BLaER1 (cell line): ENCODE results near the gene ODAD4.

Source experiments
- H3K27ac ChIP-seq: shearing (Covaris generic); formaldehyde crosslinking; 2 replicates; pipeline ENCODE4 v1.8.1; 2022
- H3K27me3 ChIP-seq: shearing (Covaris generic); formaldehyde crosslinking; 2 replicates; pipeline ENCODE4 v1.8.1; 2022
- H3K36me3 ChIP-seq: shearing (Covaris generic); formaldehyde crosslinking; 2 replicates; pipeline ENCODE4 v1.8.1; 2022
- H3K4me1 ChIP-seq: shearing (Covaris generic); formaldehyde crosslinking; 2 replicates; pipeline ENCODE4 v1.8.1; 2022
- H3K4me2 ChIP-seq: shearing (Covaris generic); formaldehyde crosslinking; 2 replicates; pipeline ENCODE4 v1.8.1; 2022
- H3K4me3 ChIP-seq: shearing (Covaris generic); formaldehyde crosslinking; 2 replicates; pipeline ENCODE4 v1.8.1; 2022
- H3K9ac ChIP-seq: shearing (Covaris generic); formaldehyde crosslinking; 2 replicates; pipeline ENCODE4 v1.8.1; 2022
- H3K9me3 ChIP-seq: shearing (Covaris generic); formaldehyde crosslinking; 2 replicates; pipeline ENCODE4 v1.8.1; 2022
- H4K20me1 ChIP-seq: shearing (Covaris generic); formaldehyde crosslinking; 2 replicates; pipeline ENCODE4 v1.8.1; 2022
- Cebpa-rat ChIP-seq: shearing (Covaris generic); IDR thresholded peaks from 2 replicates; pipeline ENCODE4 v1.8.1; 2022

ODAD4 gene

DNA sequence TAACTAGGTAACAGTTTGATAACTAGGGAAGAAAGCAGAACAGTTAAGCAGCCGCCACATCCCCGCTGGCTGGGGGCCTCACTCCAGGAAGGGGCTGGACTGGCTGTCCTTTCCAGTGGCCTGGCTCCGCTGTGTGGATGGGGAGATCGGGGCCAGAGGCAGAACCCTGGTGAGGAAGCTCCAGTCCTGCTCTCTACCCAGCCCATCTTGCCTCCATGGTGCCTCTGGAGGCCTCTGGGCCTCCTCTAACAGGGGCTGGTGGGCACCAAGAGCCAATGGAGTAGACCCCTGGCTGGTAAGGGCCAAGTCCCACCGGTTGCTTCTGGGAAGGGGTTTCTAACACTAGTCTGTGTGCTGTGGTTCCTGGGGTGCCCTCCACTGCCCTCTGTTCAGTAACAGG is 44.2 kb downstream of the ODAD4 start:
- H3K27me3 ChIP-seq, result no peaks in the 10 kb centered on the region; the same call in 1 of the 2 replicates
- peaks cover 62% of the 10 kb centered on the region for H3K4me1 ChIP-seq
- H3K4me3 ChIP-seq, result no peak overlapping the region
- no peak for TF ChIP-seq Cebpa-rat
- no peak overlapping the region for H3K9ac ChIP-seq
- H3K27ac ChIP-seq, result 0 out of 2 replicates have a peak overlapping the region, but pooled peaks have one; percentile 35
- H3K9me3 ChIP-seq, result no peaks in the 10 kb centered on the region
- H4K20me1 ChIP-seq, result peaks cover 81% of the 10 kb centered on the region
- H3K4me2 ChIP-seq, result no peak overlapping the region
- H3K36me3 ChIP-seq, result peaks cover 97% of the 10 kb centered on the region

- no peaks in the 10 kb centered on the region for H3K9me3 ChIP-seq
- H3K27ac ChIP-seq, result peak overlapping the region; percentile 31; the same call in 1 of the 2 replicates
- H3K9ac ChIP-seq, result no peak overlapping the region
- TF ChIP-seq Cebpa-rat, result no peak
- H3K4me1 ChIP-seq, result peaks cover 55% of the 10 kb centered on the region
- no peaks in the 10 kb centered on the region; the same call in 1 of the 2 replicates for H3K27me3 ChIP-seq
- no peak overlapping the region for H3K4me3 ChIP-seq
- H4K20me1 ChIP-seq, result peaks cover 74% of the 10 kb centered on the region
- H3K36me3 ChIP-seq, result peaks cover 98% of the 10 kb centered on the region
- H3K4me2 ChIP-seq, result no peak overlapping the region
Measured at GRCh38 chr17:41975099-41976083, 45.0 kb downstream of the ODAD4 start.

- peaks cover 98% of the 10 kb centered on the region for H3K36me3 ChIP-seq
- H3K4me1 ChIP-seq, result peaks cover 46% of the 10 kb centered on the region
- peak overlapping the region; percentile 44 for H3K27ac ChIP-seq
- peaks cover 65% of the 10 kb centered on the region for H4K20me1 ChIP-seq
- H3K27me3 ChIP-seq, result no peaks in the 10 kb centered on the region; the same call in 1 of the 2 replicates
- peak overlapping the region; percentile 57 for H3K4me2 ChIP-seq
- no peaks in the 10 kb centered on the region for H3K9me3 ChIP-seq
- no peak for TF ChIP-seq Cebpa-rat
- peak overlapping the region; percentile 69 for H3K9ac ChIP-seq
- no peak overlapping the region for H3K4me3 ChIP-seq
Measured at GRCh38 chr17:41976142-41976768, 45.8 kb downstream of the ODAD4 start.

- Histone ChIP-seq H3K27ac (no peak overlapping the region), H3K4me2 (no peak overlapping the region)
Measured at GRCh38 chr17:41977991-41978390, 47.6 kb downstream of the ODAD4 start.

GRCh38 chr17:41982026-41982760 is 51.8 kb downstream of the ODAD4 start:
- Histone ChIP-seq H3K4me3 (no peak overlapping the region), H3K4me1 (peaks cover 2% of the 10 kb centered on the region), H3K9me3 (no peaks in the 10 kb centered on the region), H3K36me3 (peaks cover 98% of the 10 kb centered on the region), H3K4me2 (no peak overlapping the region), H4K20me1 (peaks cover 8% of the 10 kb centered on the region), H3K9ac (no peak overlapping the region), H3K27me3 (no peaks in the 10 kb centered on the region), H3K27ac (no peak overlapping the region)
- no peak for TF ChIP-seq Cebpa-rat

More at GRCh38 chr17:41977991-41978390, 47.6 kb downstream of the ODAD4 start:
- no peaks in the 10 kb centered on the region for H3K9me3 ChIP-seq
- no peaks in the 10 kb centered on the region for H3K27me3 ChIP-seq
- H3K4me1 ChIP-seq, result peaks cover 30% of the 10 kb centered on the region
- H4K20me1 ChIP-seq, result peaks cover 48% of the 10 kb centered on the region
- no peak overlapping the region for H3K9ac ChIP-seq
- no peak for TF ChIP-seq Cebpa-rat
- H3K4me3 ChIP-seq, result no peak overlapping the region
- peaks cover 98% of the 10 kb centered on the region for H3K36me3 ChIP-seq

DNA sequence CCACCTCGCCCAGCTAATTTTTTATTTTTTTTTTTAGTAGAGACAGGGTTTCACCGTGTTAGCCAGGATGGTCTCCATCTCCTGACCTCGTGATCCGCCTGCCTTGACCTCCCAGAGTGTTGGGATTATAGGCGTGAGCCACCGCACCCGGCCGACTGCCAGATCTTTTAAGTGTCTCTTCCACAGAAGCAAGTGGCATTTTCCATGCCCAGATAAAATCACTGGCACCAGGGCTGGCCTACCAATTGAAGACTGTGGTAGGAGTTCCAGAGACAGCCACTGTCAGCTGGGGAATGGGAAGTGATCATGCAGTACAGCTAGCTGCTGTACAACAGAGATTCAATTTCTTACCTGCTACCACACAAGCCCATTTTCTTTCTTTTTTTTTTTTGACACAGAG is 54.0 kb downstream of the ODAD4 start:
- H3K4me2 ChIP-seq, result no peak overlapping the region
- H3K27me3 ChIP-seq, result no peaks in the 10 kb centered on the region
- H3K9ac ChIP-seq, result no peak overlapping the region
- no peak overlapping the region for H3K27ac ChIP-seq
- no peaks in the 10 kb centered on the region for H3K9me3 ChIP-seq
- 0 out of 2 replicates have a peak, but pooled peaks cover 6% of the 10 kb centered on the region for H3K4me1 ChIP-seq
- peaks cover 99% of the 10 kb centered on the region for H3K36me3 ChIP-seq
- no peak for TF ChIP-seq Cebpa-rat
- 0 out of 2 replicates have a peak, but pooled peaks cover 13% of the 10 kb centered on the region for H4K20me1 ChIP-seq
- no peak overlapping the region for H3K4me3 ChIP-seq

DNA sequence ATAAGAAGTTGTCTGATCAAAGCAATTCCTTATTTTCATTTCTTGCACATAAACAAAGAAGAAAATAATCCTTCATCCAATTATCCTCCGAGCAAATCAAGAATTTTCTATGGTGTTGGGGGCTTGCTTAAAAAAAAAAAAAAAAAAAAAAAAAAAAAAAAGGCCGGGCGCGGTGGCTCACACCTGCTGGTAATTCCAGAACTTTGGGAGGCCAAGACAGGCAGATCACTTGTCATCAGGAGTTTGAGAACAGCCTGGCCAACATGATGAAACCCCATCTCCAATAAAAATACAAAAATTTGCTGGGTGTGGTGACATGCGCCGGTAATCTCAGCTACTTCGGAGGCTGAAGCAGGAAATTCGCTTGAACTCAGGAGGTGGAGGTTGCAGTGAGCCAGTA is 55.5 kb downstream of the ODAD4 start:
- Histone ChIP-seq H3K9me3 (no peaks in the 10 kb centered on the region), H4K20me1 (0 out of 2 replicates have a peak, but pooled peaks cover 17% of the 10 kb centered on the region), H3K27ac (no peak overlapping the region), H3K4me3 (no peak overlapping the region), H3K9ac (no peak overlapping the region), H3K4me1 (0 out of 2 replicates have a peak, but pooled peaks cover 6% of the 10 kb centered on the region), H3K36me3 (peaks cover 100% of the 10 kb centered on the region), H3K4me2 (no peak overlapping the region), H3K27me3 (no peaks in the 10 kb centered on the region)
- TF ChIP-seq Cebpa-rat, result no peak

DNA sequence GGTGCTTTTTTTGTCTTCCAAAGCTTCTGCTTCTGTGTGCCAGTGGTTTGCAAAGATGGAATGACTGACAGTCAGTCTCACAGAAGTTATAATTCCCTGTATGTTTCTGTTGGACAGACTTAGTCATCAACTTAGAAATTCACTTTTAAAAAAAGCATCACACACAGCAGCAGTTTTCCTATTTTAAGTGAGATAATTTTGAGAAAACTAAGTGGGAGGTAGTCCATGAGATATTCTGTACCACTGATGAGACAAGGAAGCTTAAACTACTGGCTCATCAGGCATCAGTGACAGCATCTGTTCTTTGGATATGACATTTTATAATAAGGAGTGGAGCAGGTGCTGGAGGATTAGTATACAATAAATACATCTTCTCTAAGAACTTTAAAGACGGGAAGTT is 56.2 kb downstream of the ODAD4 start:
- Histone ChIP-seq H4K20me1 (0 out of 2 replicates have a peak, but pooled peaks cover 17% of the 10 kb centered on the region), H3K36me3 (peaks cover 100% of the 10 kb centered on the region), H3K4me1 (0 out of 2 replicates have a peak, but pooled peaks cover 6% of the 10 kb centered on the region), H3K4me3 (no peak overlapping the region), H3K27ac (no peak overlapping the region), H3K9me3 (no peaks in the 10 kb centered on the region), H3K27me3 (no peaks in the 10 kb centered on the region), H3K9ac (no peak overlapping the region), H3K4me2 (no peak overlapping the region)
- TF ChIP-seq Cebpa-rat, result no peak

GRCh38 chr17:41987642-41988041 is 57.2 kb downstream of the ODAD4 start:
- Histone ChIP-seq H3K4me2 (no peak overlapping the region), H3K4me1 (0 out of 2 replicates have a peak, but pooled peaks cover 6% of the 10 kb centered on the region), H3K27me3 (no peaks in the 10 kb centered on the region), H3K9me3 (no peaks in the 10 kb centered on the region), H3K9ac (no peak overlapping the region), H3K27ac (no peak overlapping the region), H4K20me1 (0 out of 2 replicates have a peak, but pooled peaks cover 17% of the 10 kb centered on the region), H3K4me3 (no peak overlapping the region), H3K36me3 (peaks cover 100% of the 10 kb centered on the region)
- peak; percentile 66; the same call in 1 of the 2 replicates for TF ChIP-seq Cebpa-rat
